ENCODE results near the gene OPRL1. TPM values are rescaled to one million over a fixed set of nuclear protein-coding genes. Genes with fewer than 3 reads are reported as not detected.
A peak's percentile ranks its signal among the peaks of the same experiment; 100 is the strongest.

Gene OPRL1
- polyA plus RNA-seq, 1 of the 3 experiments (the other 2 are of a cell fraction), result 1.8 TPM

GRCh38 chr20:64114356-64114971 is 34.6 kb downstream of the OPRL1 start:
- peak; percentile 13 for DNase-seq
- ChIA-PET POLR2A (no interaction called here), CTCF (interaction anchor here (1.2 to 15.6 kb wide), 3 partner anchors 12 to 135 kb away, joined by 3 to 252 read pairs (median 4); partner anchors contain the start of genes LKAAEAR1, OPRL1, RGS19 and SAMD10)
- H3K79me2 ChIP-seq (ENCODE audit: insufficient read depth), result no peaks in the 10 kb centered on the region
- no peaks in the 10 kb centered on the region for H3K27me3 ChIP-seq (ENCODE audit: insufficient read depth)
- H3K4me1 ChIP-seq (ENCODE audit: control insufficient read depth in 1 of 2, insufficient read depth in 2 of 2, low read depth in 1 of 2, low read length in 1 of 2), result peaks cover 0 to 24% of the 10 kb centered on the region in 2 experiments; a peak in 1 of 4 replicates
- no peaks in the 10 kb centered on the region for H4K20me1 ChIP-seq (ENCODE audit: insufficient read depth)
- WGBS (ENCODE audit: low lambda C conversion rate), result 51% methylated on average over 6 of the region's 14 CpGs
- H3K27ac ChIP-seq (ENCODE audit: low read depth in 2 of 2, low read length in 1 of 2), result no peak overlapping the region
- no peak overlapping the region for H3K9ac ChIP-seq
- H3K9me3 ChIP-seq, result no peaks in the 10 kb centered on the region
- no peak overlapping the region for H3K4me3 ChIP-seq (ENCODE audit: low read depth in 2 of 2, low read length in 1 of 2)
- TF ChIP-seq USF1 (IDR thresholded peaks at IDR 0.05; ENCODE audit: borderline replicate concordance, low read depth) (no peak), NRF1 (IDR thresholded peaks at IDR 0.05; ENCODE audit: low read depth, low read length) (no peak), EP300 (IDR thresholded peaks at IDR 0.05; ENCODE audit: borderline replicate concordance in 1 of 2, low read depth in 1 of 2, low read length in 1 of 2) (no peak), POLR2AphosphoS5 (IDR thresholded peaks at IDR 0.05; ENCODE audit: low read depth, low read length) (no peak), GATA2 (CRISPR knock-in tag; IDR thresholded peaks at IDR 0.05) (no peak), RFX5 (IDR thresholded peaks at IDR 0.05; ENCODE audit: low read length) (no peak), IRF3 (IDR thresholded peaks at IDR 0.05; ENCODE audit: low read depth, low read length) (no peak), ZBTB33 (IDR thresholded peaks at IDR 0.05; ENCODE audit: borderline replicate concordance, low read depth) (no peak), TCF12 (IDR thresholded peaks at IDR 0.05) (no peak), CHD2 (IDR thresholded peaks at IDR 0.05; ENCODE audit: low read length, partially characterized antibody) (no peak)
- no peak overlapping the region for H3K4me2 ChIP-seq
- H3F3A ChIP-seq (replicated peaks; ENCODE audit: insufficient read depth), result no peaks in the 10 kb centered on the region
- no peaks in the 10 kb centered on the region for H3K9me2 ChIP-seq
- no peak overlapping the region for H2AFZ ChIP-seq (ENCODE audit: low read depth)
- no peaks in the 10 kb centered on the region for H3K36me3 ChIP-seq (replicated peaks in 1 of 2; ENCODE audit: control insufficient read depth in 1 of 2, insufficient read depth in 2 of 2, low read length in 1 of 2)

GRCh38 chr20:64115171-64115911 is 35.5 kb downstream of the OPRL1 start:
- H4K20me1 ChIP-seq (ENCODE audit: insufficient read depth), result no peaks in the 10 kb centered on the region
- no peak overlapping the region for H3K4me3 ChIP-seq (ENCODE audit: low read depth in 2 of 2, low read length in 1 of 2)

More at GRCh38 chr20:64115171-64115911, 35.5 kb downstream of the OPRL1 start:
- Histone ChIP-seq H3K36me3 (replicated peaks in 1 of 2; ENCODE audit: control insufficient read depth in 1 of 2, insufficient read depth in 2 of 2, low read length in 1 of 2) (no peaks in the 10 kb centered on the region), H3K4me1 (ENCODE audit: control insufficient read depth in 1 of 2, insufficient read depth in 2 of 2, low read depth in 1 of 2, low read length in 1 of 2) (peaks cover 0 to 17% of the 10 kb centered on the region in 2 experiments; a peak in 1 of 4 replicates), H3K27ac (ENCODE audit: low read depth in 2 of 2, low read length in 1 of 2) (no peak overlapping the region), H3K9ac (no peak overlapping the region), H2AFZ (ENCODE audit: low read depth) (no peak overlapping the region), H3K9me3 (no peaks in the 10 kb centered on the region), H3K27me3 (ENCODE audit: insufficient read depth) (no peaks in the 10 kb centered on the region), H3K9me2 (no peaks in the 10 kb centered on the region), H3K4me2 (no peak overlapping the region), H3F3A (replicated peaks; ENCODE audit: insufficient read depth) (no peaks in the 10 kb centered on the region), H3K79me2 (ENCODE audit: insufficient read depth) (no peaks in the 10 kb centered on the region)
- 57% methylated on average over 12 of the region's 14 CpGs for WGBS (ENCODE audit: low lambda C conversion rate)
- POLR2A ChIA-PET, result no interaction called here
- TF ChIP-seq GATA2 (CRISPR knock-in tag; IDR thresholded peaks at IDR 0.05), result no peak
- TF ChIP-seq TEAD4 (IDR thresholded peaks at IDR 0.05; ENCODE audit: borderline replicate concordance, insufficient read depth), result no peak
- TF ChIP-seq USF1 (IDR thresholded peaks at IDR 0.05; ENCODE audit: borderline replicate concordance, low read depth), result no peak
- TF ChIP-seq NRF1 (IDR thresholded peaks at IDR 0.05; ENCODE audit: low read depth, low read length), result no peak
- TF ChIP-seq IRF3 (IDR thresholded peaks at IDR 0.05; ENCODE audit: low read depth, low read length), result no peak
- no peak for TF ChIP-seq FOXJ3 (CRISPR knock-in tag; IDR thresholded peaks at IDR 0.05)
- no peak for TF ChIP-seq EP300 (IDR thresholded peaks at IDR 0.05; ENCODE audit: borderline replicate concordance in 1 of 2, low read depth in 1 of 2, low read length in 1 of 2)
- peak; percentile 50 for DNase-seq
- CTCF ChIA-PET, result interaction anchor here (0.8 to 15.6 kb wide), 8 partner anchors 9 to 136 kb away, joined by 3 to 252 read pairs (median 4); partner anchors contain the start of genes LKAAEAR1, OPRL1, RGS19 and SAMD10
